Ectodermal cell (in vitro differentiated cells): ENCODE data around the gene ZDHHC17.
"Not testable (repeated sequence)": the region's sequence is repeated elsewhere in the genome, so short reads cannot be mapped to it uniquely, and the experiment has no call there.

ENCODE experiments used
- H3K27ac ChIP-seq: 2 replicates; pipeline ENCODE4 v1.7.0; 2013; ENCODE audit warnings: mild to moderate bottlenecking, low read depth, low read length; ENCODE audit not compliant: insufficient read depth, poor library complexity, severe bottlenecking
- H3K27me3 ChIP-seq: 2 replicates; pipeline ENCODE4 v1.7.0; 2013; ENCODE audit warnings: mild to moderate bottlenecking, low read length; ENCODE audit not compliant: insufficient read depth, control insufficient read depth, poor library complexity, severe bottlenecking
- H3K36me3 ChIP-seq: one replicate; pipeline ENCODE4 v1.7.0; 2013; ENCODE audit warnings: low read length; ENCODE audit not compliant: control insufficient read depth, insufficient read depth
- H3K4me1 ChIP-seq: one replicate; pipeline ENCODE4 v1.7.0; 2013; ENCODE audit warnings: low read length; ENCODE audit not compliant: control insufficient read depth, insufficient read depth
- H3K4me3 ChIP-seq: 2 replicates; pipeline ENCODE4 v1.7.0; 2013; ENCODE audit warnings: low read depth, low read length, control low read depth; ENCODE audit not compliant: insufficient read depth
- H3K9me3 ChIP-seq: 2 replicates; pipeline ENCODE4 v1.7.0; 2013; ENCODE audit warnings: mild to moderate bottlenecking, low read length, moderate library complexity; ENCODE audit not compliant: control insufficient read depth
- WGBS, 2 experiments: methylation state at CpG; one replicate each; pipeline ENCODE4 v1.1.7; 2013; ENCODE audit warnings: missing lambda C conversion rate in 2 of 2; 5-methylcytosine and 5-hydroxymethylcytosine counted together

ZDHHC17 gene

DNA sequence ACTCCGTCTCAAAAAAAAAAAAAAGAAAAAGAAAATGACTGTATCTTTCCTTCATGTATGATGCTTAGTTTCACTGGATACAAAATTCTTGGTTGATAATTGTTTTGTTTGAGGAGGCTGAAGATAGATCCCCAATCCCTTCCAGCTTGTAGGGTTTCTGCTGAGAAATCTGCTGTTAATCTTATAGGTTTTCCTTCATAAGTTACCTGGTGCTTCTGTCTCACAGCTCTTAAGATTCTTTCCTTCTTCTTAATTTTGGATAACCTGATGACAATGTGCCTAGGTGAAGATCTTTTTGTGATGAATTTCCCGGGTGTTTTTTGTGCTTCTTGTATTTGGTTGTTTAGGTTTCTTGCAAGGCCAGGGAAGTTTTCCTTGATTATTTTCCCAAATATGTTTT, 26.2 kb upstream of the ZDHHC17 start:
- H3K9me3 ChIP-seq, H3K27me3 ChIP-seq, H3K4me1 ChIP-seq, H3K36me3 ChIP-seq, H3K4me3 ChIP-seq, H3K27ac ChIP-seq: not testable (repeated sequence)
- WGBS, 2 experiments: 75 to 96% methylated on average over 2 of the region's 2 CpGs

DNA sequence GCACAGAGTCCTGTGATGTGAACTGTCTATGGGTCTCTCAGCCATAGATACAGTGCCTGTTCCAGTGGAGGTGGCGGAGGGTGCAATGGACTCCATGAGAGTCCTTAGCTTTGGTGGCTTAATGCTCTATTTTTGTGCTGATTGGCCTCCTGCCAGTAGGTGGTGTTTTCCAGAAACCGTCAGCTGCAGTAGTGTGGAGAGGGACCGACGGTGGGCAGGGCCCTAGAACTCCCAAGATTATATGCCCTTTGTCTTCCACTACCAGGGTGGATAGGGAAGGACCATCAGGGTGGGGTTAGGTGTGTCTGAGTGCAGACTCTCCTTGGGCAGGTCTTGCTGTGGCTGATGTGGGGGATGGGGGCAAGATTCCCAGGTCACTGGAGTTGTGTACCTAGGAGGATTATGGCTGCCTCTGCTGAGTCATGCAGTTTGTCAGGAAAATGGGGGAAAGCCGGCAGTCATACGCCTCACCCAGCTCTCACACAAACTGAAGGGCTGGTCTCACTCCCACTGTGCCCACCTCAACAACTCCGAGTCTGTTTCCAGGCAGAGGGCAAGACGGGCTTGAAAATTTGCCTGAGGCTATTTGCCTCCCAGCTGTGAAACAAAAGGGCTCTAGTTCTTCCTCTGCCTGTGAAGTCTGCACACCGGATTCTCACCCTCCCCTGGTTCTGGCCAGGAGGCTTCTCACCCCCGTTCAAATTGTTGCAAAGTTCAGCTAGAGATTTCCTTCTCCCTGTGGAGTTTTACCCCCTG, 24.9 kb upstream of the ZDHHC17 start:
- Histone ChIP-seq H3K27ac (no peak overlapping the region), H3K4me3 (no peak overlapping the region), H3K27me3 (no peaks in the 10 kb centered on the region), H3K4me1 (no peaks in the 10 kb centered on the region), H3K36me3 (no peaks in the 10 kb centered on the region), H3K9me3 (no peaks in the 10 kb centered on the region)
- 86 to 91% methylated on average over 10 of the region's 10 CpGs for WGBS, 2 experiments

DNA sequence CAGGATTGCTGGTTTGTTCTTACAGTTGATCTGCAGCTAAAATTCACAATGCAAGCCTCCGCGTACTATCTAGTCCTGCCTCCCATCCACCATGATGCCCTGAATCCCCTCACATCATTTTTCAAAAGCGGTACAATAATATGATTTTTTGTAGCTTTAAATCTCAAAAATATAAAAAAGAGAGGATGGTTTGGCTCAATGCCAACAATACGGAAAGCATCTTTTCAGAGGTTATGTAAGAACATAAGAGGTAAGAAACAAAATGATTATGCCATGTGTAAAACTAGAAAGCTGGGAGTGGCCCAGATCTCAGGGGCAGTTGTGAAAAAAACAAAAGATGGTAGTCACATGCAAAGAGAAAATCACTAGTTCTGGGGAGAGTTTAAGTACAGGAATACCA, 24.0 kb upstream of the ZDHHC17 start:
- WGBS, 2 experiments: 88 to 96% methylated on average over 3 to 4 of the region's 4 CpGs
- Histone ChIP-seq H3K4me1 (no peaks in the 10 kb centered on the region), H3K27ac (no peak overlapping the region), H3K36me3 (no peaks in the 10 kb centered on the region), H3K9me3 (no peaks in the 10 kb centered on the region), H3K4me3 (no peak overlapping the region), H3K27me3 (no peaks in the 10 kb centered on the region)

DNA sequence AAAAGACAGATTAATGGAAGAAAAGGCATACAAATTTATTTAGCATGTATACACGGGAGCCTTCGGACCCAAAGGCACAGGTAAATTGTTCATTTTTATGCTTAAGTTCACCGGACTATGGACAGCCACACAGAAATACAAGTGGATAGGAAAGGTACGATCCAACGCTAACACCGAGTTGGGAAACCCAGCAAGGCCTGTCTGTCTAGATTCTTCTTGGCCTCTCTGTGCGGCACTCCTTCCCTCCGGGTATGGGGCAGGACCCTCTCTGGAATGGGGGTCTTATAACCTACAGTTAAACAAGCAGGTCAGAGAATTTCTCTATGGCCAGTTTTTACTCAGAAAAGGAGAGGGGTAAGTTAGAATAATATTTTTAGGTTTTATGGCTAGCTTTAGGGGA, 23.4 kb upstream of the ZDHHC17 start:
- 96 to 98% methylated on average over 8 of the region's 8 CpGs for WGBS, 2 experiments
- H3K27ac ChIP-seq: no peak overlapping the region
- H3K4me1 ChIP-seq: no peaks in the 10 kb centered on the region
- no peaks in the 10 kb centered on the region for H3K36me3 ChIP-seq
- H3K9me3 ChIP-seq: no peaks in the 10 kb centered on the region
- no peaks in the 10 kb centered on the region for H3K27me3 ChIP-seq
- H3K4me3 ChIP-seq: no peak overlapping the region

DNA sequence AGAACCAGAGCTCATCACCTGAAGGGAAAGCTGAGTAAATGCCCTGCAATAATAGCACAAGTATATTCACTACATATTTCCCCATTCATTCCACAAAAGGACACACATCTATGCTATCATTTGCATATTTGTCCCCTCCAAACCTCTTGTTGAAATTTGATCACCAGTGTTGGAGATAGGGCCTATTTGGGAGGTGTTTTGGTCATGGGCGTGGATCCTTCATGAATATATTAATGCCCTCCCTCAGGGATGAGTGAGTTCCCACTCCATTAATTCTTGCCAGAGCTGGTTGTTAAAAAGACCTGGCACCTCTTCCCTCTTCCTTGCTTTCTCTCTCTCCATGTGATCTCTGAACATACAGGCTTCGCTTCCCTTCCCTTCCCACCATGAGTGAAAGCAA, 18.6 kb upstream of the ZDHHC17 start:
- Histone ChIP-seq H3K9me3 (no peaks in the 10 kb centered on the region), H3K27me3 (no peaks in the 10 kb centered on the region), H3K36me3 (no peaks in the 10 kb centered on the region), H3K4me3 (no peak overlapping the region), H3K4me1 (no peaks in the 10 kb centered on the region), H3K27ac (no peak overlapping the region)
- 87 to 95% methylated on average over 2 of the region's 2 CpGs for WGBS, 2 experiments

DNA sequence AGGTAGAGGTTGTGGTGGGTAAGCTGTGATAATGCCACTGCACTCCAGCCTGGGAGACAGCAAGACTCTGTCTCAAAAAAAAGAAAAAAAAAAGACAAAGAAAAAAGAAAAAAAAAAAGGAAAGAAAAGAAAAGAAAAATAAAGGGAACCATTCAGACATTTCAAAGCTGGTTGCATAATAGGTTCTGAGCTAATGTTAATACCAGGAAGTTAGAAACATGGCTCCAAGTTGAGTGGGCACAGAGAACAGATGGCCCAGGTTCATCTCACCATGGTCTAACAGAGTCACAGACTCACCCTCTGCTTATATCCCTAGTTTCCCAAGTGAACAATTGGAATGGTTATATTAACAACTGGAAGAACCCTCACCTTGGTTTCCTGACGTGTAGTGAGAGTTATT, 17.4 kb upstream of the ZDHHC17 start:
- Histone ChIP-seq H3K36me3 (no peaks in the 10 kb centered on the region), H3K9me3 (no peaks in the 10 kb centered on the region), H3K4me3 (no peak overlapping the region), H3K4me1 (no peaks in the 10 kb centered on the region), H3K27me3 (no peaks in the 10 kb centered on the region), H3K27ac (no peak overlapping the region)
- 96 to 100% methylated on average over 1 of the region's 1 CpG for WGBS, 2 experiments

DNA sequence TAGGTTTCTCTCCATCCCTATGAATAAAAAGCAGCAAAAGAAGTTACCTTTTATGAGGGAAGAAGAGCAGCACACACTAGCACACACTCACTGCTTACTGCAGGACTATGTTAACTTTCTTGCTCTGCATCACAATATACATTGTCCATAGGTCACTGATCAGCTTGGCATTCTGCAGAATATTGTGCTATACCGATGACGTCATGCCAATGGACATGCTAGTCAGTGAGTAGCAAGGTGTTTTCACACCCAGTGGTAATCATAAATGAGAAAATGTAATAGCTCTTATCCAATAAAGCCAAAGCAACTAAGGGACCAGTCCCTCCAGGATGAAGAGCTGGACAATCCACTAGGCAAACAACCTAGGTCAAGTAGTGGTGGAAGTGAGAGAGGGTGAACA, 16.7 kb upstream of the ZDHHC17 start:
- Histone ChIP-seq H3K27me3 (no peaks in the 10 kb centered on the region), H3K9me3 (no peaks in the 10 kb centered on the region), H3K4me3 (no peak overlapping the region), H3K4me1 (no peaks in the 10 kb centered on the region), H3K27ac (no peak overlapping the region), H3K36me3 (no peaks in the 10 kb centered on the region)
- 100% methylated on average over 2 of the region's 2 CpGs for WGBS, 2 experiments

DNA sequence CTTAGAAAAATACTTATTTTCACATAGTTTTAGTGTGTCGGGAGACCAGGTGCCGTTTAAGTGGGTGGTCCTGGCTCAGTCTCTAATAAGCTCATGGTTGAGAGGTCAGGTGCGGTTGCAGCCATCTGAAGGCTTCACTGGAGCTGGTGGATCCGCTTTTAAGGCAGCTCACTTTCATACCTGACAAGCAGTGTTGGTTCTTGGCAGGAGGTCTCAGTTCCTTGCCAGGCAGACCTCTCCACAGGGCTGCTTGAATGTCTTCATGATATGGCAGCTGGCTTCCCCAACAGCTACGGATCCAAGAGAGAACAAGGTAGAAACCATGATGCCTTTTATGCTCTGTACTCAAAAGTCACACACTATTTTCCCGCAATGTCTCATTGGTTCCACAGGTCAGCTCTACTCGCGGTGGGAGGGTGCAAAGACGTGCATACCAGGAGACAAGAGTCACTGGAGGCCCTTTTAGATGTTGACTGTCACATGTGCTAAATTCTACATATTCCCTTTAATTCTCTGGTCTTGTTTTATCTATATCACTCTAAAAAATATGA, 8.0 kb upstream of the ZDHHC17 start:
- Histone ChIP-seq H3K36me3 (no peaks in the 10 kb centered on the region), H3K4me3 (no peak overlapping the region), H3K4me1 (no peaks in the 10 kb centered on the region), H3K9me3 (no peaks in the 10 kb centered on the region), H3K27me3 (no peaks in the 10 kb centered on the region), H3K27ac (no peak overlapping the region)
- 83 to 86% methylated on average over 9 of the region's 9 CpGs for WGBS, 2 experiments

DNA sequence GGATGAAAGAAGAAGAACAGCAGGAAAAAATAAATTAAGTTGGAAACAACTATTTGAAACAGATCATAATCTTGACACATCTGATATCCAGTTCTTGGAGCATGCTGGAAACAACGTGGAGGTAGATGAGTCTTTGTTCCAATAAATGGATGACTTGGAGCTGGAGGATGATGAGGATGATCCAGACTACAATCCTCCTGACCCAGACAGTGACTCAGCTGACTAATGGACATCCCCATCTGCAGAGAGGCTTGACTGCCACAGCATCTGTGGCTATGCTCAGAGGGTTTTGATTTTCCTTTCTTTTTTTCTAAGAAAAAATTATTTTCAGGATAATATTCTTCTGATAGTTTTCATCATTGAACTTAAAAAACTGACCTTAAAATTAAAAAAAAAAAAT, 6.2 kb upstream of the ZDHHC17 start:
- no peaks in the 10 kb centered on the region for H3K36me3 ChIP-seq
- no peaks in the 10 kb centered on the region for H3K4me1 ChIP-seq
- H3K9me3 ChIP-seq: no peaks in the 10 kb centered on the region
- 71 to 86% methylated on average over 1 of the region's 1 CpG for WGBS, 2 experiments
- H3K4me3 ChIP-seq: no peak overlapping the region
- no peak overlapping the region for H3K27ac ChIP-seq
- H3K27me3 ChIP-seq: no peaks in the 10 kb centered on the region

DNA sequence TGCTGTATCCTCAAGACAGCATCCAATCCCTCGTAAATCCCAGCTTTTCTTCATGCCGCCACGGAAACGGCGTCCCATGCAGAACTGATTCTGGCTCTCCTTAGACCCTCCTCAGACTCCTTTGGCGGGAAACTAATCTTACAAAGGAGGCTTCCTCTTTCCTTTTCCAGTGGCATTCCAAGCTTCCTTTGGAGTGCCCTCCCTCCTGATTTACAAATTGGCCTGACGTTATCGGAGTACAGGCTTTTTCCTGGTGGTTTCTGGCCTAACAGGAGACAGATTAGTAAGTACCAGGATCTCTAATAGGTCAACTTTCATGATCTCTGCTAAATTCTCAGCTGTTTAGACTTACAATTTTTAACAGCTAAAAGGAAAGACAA, 1.3 kb upstream of the ZDHHC17 start:
- Histone ChIP-seq H3K27ac (peak overlapping the region; percentile 87), H3K4me3 (no peak overlapping the region), H3K4me1 (no peaks in the 10 kb centered on the region), H3K9me3 (no peaks in the 10 kb centered on the region), H3K36me3 (no peaks in the 10 kb centered on the region), H3K27me3 (no peaks in the 10 kb centered on the region)
- 25 to 32% methylated on average over 8 of the region's 8 CpGs for WGBS, 2 experiments
